Measurements from ENCODE around the gene EMILIN2. TPM values are rescaled to one million over a fixed set of nuclear protein-coding genes. Genes with fewer than 3 reads are reported as not detected.

The EMILIN2 gene
- total and polyA plus RNA-seq, 9 of the 15 experiments (the other 6 are each of a cell fraction or from before 2014, with no cell fraction given) = 0.01 to 0.40 (median 0.19) TPM

GRCh38 chr18:2853926-2854664, 7.3 kb downstream of the EMILIN2 start (continued):
- TF ChIP-seq USF2 (CRISPR knock-in tag; IDR thresholded peaks at IDR 0.05) = no peak
- peak; percentile 97 for TF ChIP-seq CCNT2 (IDR thresholded peaks at IDR 0.05; ENCODE audit: borderline replicate concordance, extremely low read depth, insufficient read length, low read depth, low read length)
- TF ChIP-seq HBP1 (CRISPR knock-in tag; IDR thresholded peaks at IDR 0.05) = no peak
- no peak for TF ChIP-seq U2AF1 (optimal IDR thresholded peaks at IDR 0.05; ENCODE audit: low read depth, low read length)
- TF ChIP-seq CUX1 (CRISPR knock-in tag; IDR thresholded peaks at IDR 0.05) = peak; percentile 53; the same call in 1 of the 2 replicates
- no peak for TF ChIP-seq ZNF785 (CRISPR knock-in tag; IDR thresholded peaks at IDR 0.05)
- TF ChIP-seq MTA2 (IDR thresholded peaks at IDR 0.05; ENCODE audit: low read depth) = peak; percentile 96
- TF ChIP-seq CCAR2 (IDR thresholded peaks at IDR 0.05; ENCODE audit: low read depth, low read length) = 0 out of 2 replicates have a peak, but pooled peaks have one; percentile 22
- 0 out of 2 replicates have a peak, but pooled peaks have one; percentile 71 for TF ChIP-seq ZNF589 (CRISPR knock-in tag; IDR thresholded peaks at IDR 0.05; ENCODE audit: low read depth)
- TF ChIP-seq HEY1 (CRISPR knock-in tag; IDR thresholded peaks at IDR 0.05; ENCODE audit: borderline replicate concordance) = peak; percentile 19; the same call in 1 of the 2 replicates
